HEK293 (cell line): ENCODE measurements around the gene PCDH8.

ENCODE experiments used
- CTCF ChIA-PET: fragments of 350-600 bp; formaldehyde crosslinking; extraction: SDS; loops from one replicate; lab custom pipeline; 2021; ENCODE audit warnings: antibody characterized with exemption; lab: Yijun Ruan, JAX
- POLR2A ChIA-PET: fragments of 300-600 bp; formaldehyde crosslinking; extraction: SDS; loops from one replicate; lab custom pipeline; 2020; ENCODE audit warnings: antibody characterized with exemption, inconsistent platforms; lab: Yijun Ruan, JAX
- H3K27ac ChIP-seq: fragments of 200-500 bp; sonication (Bioruptor generic); 2 replicates; pipeline ENCODE4 v1.5.1; 2014; ENCODE audit warnings: low read depth, low read length, control low read depth, inconsistent platforms; ENCODE audit errors: extremely low read depth
- H3K36me3 ChIP-seq, 2 experiments: fragments of 200-500 bp in 1 of 2; sonication (Bioruptor generic) in 1 of 2; 1 replicate in 1 of 2; 2 replicates in 1 of 2; pipeline ENCODE4 v1.5.1; 2014 to 2017; ENCODE audit warnings: inconsistent platforms in 2 of 2, low read length in 2 of 2; ENCODE audit not compliant: control insufficient read depth in 2 of 2, insufficient read depth in 1 of 2
- H3K4me1 ChIP-seq: fragments of 200-500 bp; sonication (Bioruptor generic); 2 replicates; pipeline ENCODE4 v1.5.1; 2014; ENCODE audit warnings: mild to moderate bottlenecking, low read length, inconsistent platforms; ENCODE audit not compliant: control insufficient read depth, insufficient read depth
- H3K4me3 ChIP-seq: 2 replicates; pipeline ENCODE4 v1.5.1; 2011; ENCODE audit warnings: low read depth, mild to moderate bottlenecking, control low read depth, low read length, moderate library complexity
- H3K9me3 ChIP-seq: fragments of 200-500 bp; sonication (Bioruptor generic); 2 replicates; pipeline ENCODE4 v1.5.1; 2014; ENCODE audit warnings: low read depth, low read length, inconsistent platforms; ENCODE audit not compliant: control insufficient read depth, insufficient read depth
- GLIS1 ChIP-seq: fragments of 450-650 bp; formaldehyde crosslinking; IDR thresholded peaks from 2 replicates; pipeline ENCODE4 v1.5.1; 2016; ENCODE audit warnings: missing biosample characterization, missing genetic modification characterization
- PATZ1 ChIP-seq: fragments of 450-650 bp; formaldehyde crosslinking; IDR thresholded peaks from 2 replicates; pipeline ENCODE4 v1.5.1; 2016; ENCODE audit warnings: missing biosample characterization, missing genetic modification characterization
- SCRT2 ChIP-seq: fragments of 450-650 bp; formaldehyde crosslinking; IDR thresholded peaks from 2 replicates; pipeline ENCODE4 v1.5.1; 2016; ENCODE audit warnings: missing biosample characterization, missing genetic modification characterization
- SP7 ChIP-seq: fragments of 450-650 bp; formaldehyde crosslinking; IDR thresholded peaks from 2 replicates; pipeline ENCODE4 v1.5.1; 2016; ENCODE audit warnings: missing biosample characterization, missing genetic modification characterization
- ZBTB26 ChIP-seq: fragments of 450-650 bp; formaldehyde crosslinking; optimal IDR thresholded peaks from 2 replicates; pipeline ENCODE3; 2016; ENCODE audit warnings: missing biosample characterization, mild to moderate bottlenecking, missing genetic modification characterization
- ZBTB8A ChIP-seq: fragments of 450-650 bp; formaldehyde crosslinking; IDR thresholded peaks from 2 replicates; pipeline ENCODE4 v1.5.1; 2016; ENCODE audit warnings: missing biosample characterization, missing genetic modification characterization
- ZFHX2 ChIP-seq: fragments of 450-650 bp; formaldehyde crosslinking; conservative IDR thresholded peaks from 2 replicates; pipeline ENCODE4 v1.5.1; 2016; ENCODE audit warnings: missing biosample characterization, missing genetic modification characterization
- ZFP69B ChIP-seq: fragments of 450-650 bp; formaldehyde crosslinking; IDR thresholded peaks from 2 replicates; pipeline ENCODE4 v1.5.1; 2016; ENCODE audit warnings: missing biosample characterization, missing genetic modification characterization
- ZNF146 ChIP-seq: fragments of 450-650 bp; formaldehyde crosslinking; IDR thresholded peaks from 2 replicates; pipeline ENCODE4 v1.5.1; 2016; ENCODE audit warnings: missing biosample characterization, missing genetic modification characterization
- ZNF18 ChIP-seq: fragments of 450-650 bp; formaldehyde crosslinking; IDR thresholded peaks from 2 replicates; pipeline ENCODE4 v1.5.1; 2016; ENCODE audit warnings: missing biosample characterization, missing genetic modification characterization
- ZNF2 ChIP-seq: fragments of 450-650 bp; formaldehyde crosslinking; IDR thresholded peaks from 2 replicates; pipeline ENCODE4 v1.5.1; 2016; ENCODE audit warnings: missing biosample characterization, missing genetic modification characterization
- ZNF23 ChIP-seq: fragments of 450-650 bp; formaldehyde crosslinking; IDR thresholded peaks from 2 replicates; pipeline ENCODE4 v1.5.1; 2016; ENCODE audit warnings: missing biosample characterization, missing genetic modification characterization, borderline replicate concordance
- ZNF311 ChIP-seq: fragments of 450-650 bp; formaldehyde crosslinking; IDR thresholded peaks from 2 replicates; pipeline ENCODE4 v1.5.1; 2017; ENCODE audit warnings: missing biosample characterization, missing genetic modification characterization, borderline replicate concordance
- ZNF335 ChIP-seq: fragments of 450-650 bp; formaldehyde crosslinking; conservative IDR thresholded peaks from 2 replicates; pipeline ENCODE4 v1.5.1; 2016; ENCODE audit warnings: missing biosample characterization, missing genetic modification characterization
- ZNF341 ChIP-seq: fragments of 450-650 bp; formaldehyde crosslinking; IDR thresholded peaks from 2 replicates; pipeline ENCODE4; 2016; ENCODE audit warnings: low read depth, missing biosample characterization, missing genetic modification characterization
- ZNF354C ChIP-seq: fragments of 450-650 bp; formaldehyde crosslinking; IDR thresholded peaks from 2 replicates; pipeline ENCODE4 v1.5.1; 2016; ENCODE audit warnings: missing biosample characterization, missing genetic modification characterization, low read depth, borderline replicate concordance
- ZNF394 ChIP-seq: fragments of 450-650 bp; formaldehyde crosslinking; IDR thresholded peaks from 2 replicates; pipeline ENCODE4 v1.5.1; 2016; ENCODE audit warnings: missing biosample characterization, missing genetic modification characterization, mild to moderate bottlenecking, moderate library complexity, borderline replicate concordance
- ZNF426 ChIP-seq: fragments of 450-650 bp; formaldehyde crosslinking; IDR thresholded peaks from 2 replicates; pipeline ENCODE4 v1.5.1; 2017; ENCODE audit warnings: missing biosample characterization, missing genetic modification characterization, mild to moderate bottlenecking, inconsistent platforms, moderate library complexity
- ZNF544 ChIP-seq: fragments of 450-650 bp; formaldehyde crosslinking; IDR thresholded peaks from 2 replicates; pipeline ENCODE4 v1.5.0; 2017; ENCODE audit warnings: missing biosample characterization, missing genetic modification characterization
- ZNF658 ChIP-seq: fragments of 450-650 bp; formaldehyde crosslinking; IDR thresholded peaks from 2 replicates; pipeline ENCODE4; 2016; ENCODE audit warnings: missing biosample characterization, missing genetic modification characterization
- ZNF76 ChIP-seq: fragments of 450-650 bp; formaldehyde crosslinking; IDR thresholded peaks from 2 replicates; pipeline ENCODE4; 2016; ENCODE audit warnings: low read depth, missing biosample characterization, missing genetic modification characterization, borderline replicate concordance
- ZNF837 ChIP-seq: fragments of 450-650 bp; formaldehyde crosslinking; IDR thresholded peaks from 2 replicates; pipeline ENCODE4 v1.5.1; 2016; ENCODE audit warnings: missing biosample characterization, missing genetic modification characterization
- ZSCAN30 ChIP-seq: fragments of 450-650 bp; IDR thresholded peaks from 2 replicates; pipeline ENCODE4 v1.5.1; 2018; ENCODE audit warnings: missing biosample characterization, mild to moderate bottlenecking, missing genetic modification characterization, moderate library complexity
- TF ChIP-seq, protein P1 (sequence below): fragments of 450-650 bp; formaldehyde crosslinking; conservative IDR thresholded peaks from 2 replicates; pipeline ENCODE4 v1.5.1; 2016; ENCODE audit warnings: low read depth, missing biosample characterization, missing genetic modification characterization
- TF ChIP-seq, protein P2 (sequence below): fragments of 450-650 bp; formaldehyde crosslinking; IDR thresholded peaks from 2 replicates; pipeline ENCODE4 v1.5.1; 2017; ENCODE audit warnings: missing biosample characterization, mild to moderate bottlenecking, missing genetic modification characterization, moderate library complexity
- TF ChIP-seq, protein P3 (sequence below): fragments of 450-650 bp; formaldehyde crosslinking; IDR thresholded peaks from 2 replicates; pipeline ENCODE4 v1.5.1; 2017; ENCODE audit warnings: missing biosample characterization, missing genetic modification characterization

Gene PCDH8

GRCh38 chr13:52850396-52851136, 2.1 kb upstream of the PCDH8 start:
- Histone ChIP-seq H3K4me3 (peak overlapping the region; percentile 28), H3K4me1 (no peaks in the 10 kb centered on the region), H3K9me3 (no peaks in the 10 kb centered on the region), H3K36me3 (no peaks in the 10 kb centered on the region), H3K27ac (no peak overlapping the region)
- ChIA-PET CTCF (interaction anchor here (0.6 to 0.9 kb wide), 2 partner anchors 51 to 241 kb away, joined by 3 read pairs; no protein-coding TSS in a partner anchor), POLR2A (no interaction called here)
- TF ChIP-seq ZNF18 (tag by site-specific recombination) (no peak), ZNF658 (tag by site-specific recombination) (no peak), ZNF146 (tag by site-specific recombination) (no peak), ZNF2 (no peak), SP7 (tag by site-specific recombination) (peak; percentile 49; the same call in 1 of the 2 replicates), ZNF23 (tag by site-specific recombination) (no peak), ZNF394 (no peak), GLIS1 (tag by site-specific recombination) (peak; percentile 42), ZBTB26 (tag by site-specific recombination) (peak; percentile 41), ZNF335 (tag by site-specific recombination) (peak; percentile 45), ZNF76 (tag by site-specific recombination) (peak; percentile 24; the same call in 1 of the 2 replicates), ZNF341 (tag by site-specific recombination) (0 out of 2 replicates have a peak, but pooled peaks have one; percentile 22), ZNF837 (tag by site-specific recombination) (no peak), ZFHX2 (peak; percentile 33), ZNF354C (no peak), SCRT2 (tag by site-specific recombination) (no peak), ZBTB8A (tag by site-specific recombination) (peak; percentile 11; the same call in 1 of the 2 replicates), ZSCAN30 (tag by site-specific recombination) (no peak), PATZ1 (tag by site-specific recombination) (peak; percentile 65; the same call in 1 of the 2 replicates), ZNF426 (no peak), ZFP69B (tag by site-specific recombination) (peak; percentile 26; the same call in 1 of the 2 replicates), ZNF544 (tag by site-specific recombination) (no peak), ZNF311 (tag by site-specific recombination) (no peak)
- TF ChIP-seq, protein P1, sequence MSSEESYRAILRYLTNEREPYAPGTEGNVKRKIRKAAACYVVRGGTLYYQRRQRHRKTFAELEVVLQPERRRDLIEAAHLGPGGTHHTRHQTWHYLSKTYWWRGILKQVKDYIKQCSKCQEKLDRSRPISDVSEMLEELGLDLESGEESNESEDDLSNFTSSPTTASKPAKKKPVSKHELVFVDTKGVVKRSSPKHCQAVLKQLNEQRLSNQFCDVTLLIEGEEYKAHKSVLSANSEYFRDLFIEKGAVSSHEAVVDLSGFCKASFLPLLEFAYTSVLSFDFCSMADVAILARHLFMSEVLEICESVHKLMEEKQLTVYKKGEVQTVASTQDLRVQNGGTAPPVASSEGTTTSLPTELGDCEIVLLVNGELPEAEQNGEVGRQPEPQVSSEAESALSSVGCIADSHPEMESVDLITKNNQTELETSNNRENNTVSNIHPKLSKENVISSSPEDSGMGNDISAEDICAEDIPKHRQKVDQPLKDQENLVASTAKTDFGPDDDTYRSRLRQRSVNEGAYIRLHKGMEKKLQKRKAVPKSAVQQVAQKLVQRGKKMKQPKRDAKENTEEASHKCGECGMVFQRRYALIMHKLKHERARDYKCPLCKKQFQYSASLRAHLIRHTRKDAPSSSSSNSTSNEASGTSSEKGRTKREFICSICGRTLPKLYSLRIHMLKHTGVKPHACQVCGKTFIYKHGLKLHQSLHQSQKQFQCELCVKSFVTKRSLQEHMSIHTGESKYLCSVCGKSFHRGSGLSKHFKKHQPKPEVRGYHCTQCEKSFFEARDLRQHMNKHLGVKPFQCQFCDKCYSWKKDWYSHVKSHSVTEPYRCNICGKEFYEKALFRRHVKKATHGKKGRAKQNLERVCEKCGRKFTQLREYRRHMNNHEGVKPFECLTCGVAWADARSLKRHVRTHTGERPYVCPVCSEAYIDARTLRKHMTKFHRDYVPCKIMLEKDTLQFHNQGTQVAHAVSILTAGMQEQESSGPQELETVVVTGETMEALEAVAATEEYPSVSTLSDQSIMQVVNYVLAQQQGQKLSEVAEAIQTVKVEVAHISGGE = peak; percentile 62
- TF ChIP-seq, protein P2, sequence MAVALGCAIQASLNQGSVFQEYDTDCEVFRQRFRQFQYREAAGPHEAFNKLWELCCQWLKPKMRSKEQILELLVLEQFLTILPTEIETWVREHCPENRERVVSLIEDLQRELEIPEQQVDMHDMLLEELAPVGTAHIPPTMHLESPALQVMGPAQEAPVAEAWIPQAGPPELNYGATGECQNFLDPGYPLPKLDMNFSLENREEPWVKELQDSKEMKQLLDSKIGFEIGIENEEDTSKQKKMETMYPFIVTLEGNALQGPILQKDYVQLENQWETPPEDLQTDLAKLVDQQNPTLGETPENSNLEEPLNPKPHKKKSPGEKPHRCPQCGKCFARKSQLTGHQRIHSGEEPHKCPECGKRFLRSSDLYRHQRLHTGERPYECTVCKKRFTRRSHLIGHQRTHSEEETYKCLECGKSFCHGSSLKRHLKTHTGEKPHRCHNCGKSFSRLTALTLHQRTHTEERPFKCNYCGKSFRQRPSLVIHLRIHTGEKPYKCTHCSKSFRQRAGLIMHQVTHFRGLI (tag by site-specific recombination) = peak; percentile 35; the same call in 1 of the 2 replicates
- TF ChIP-seq, protein P3, sequence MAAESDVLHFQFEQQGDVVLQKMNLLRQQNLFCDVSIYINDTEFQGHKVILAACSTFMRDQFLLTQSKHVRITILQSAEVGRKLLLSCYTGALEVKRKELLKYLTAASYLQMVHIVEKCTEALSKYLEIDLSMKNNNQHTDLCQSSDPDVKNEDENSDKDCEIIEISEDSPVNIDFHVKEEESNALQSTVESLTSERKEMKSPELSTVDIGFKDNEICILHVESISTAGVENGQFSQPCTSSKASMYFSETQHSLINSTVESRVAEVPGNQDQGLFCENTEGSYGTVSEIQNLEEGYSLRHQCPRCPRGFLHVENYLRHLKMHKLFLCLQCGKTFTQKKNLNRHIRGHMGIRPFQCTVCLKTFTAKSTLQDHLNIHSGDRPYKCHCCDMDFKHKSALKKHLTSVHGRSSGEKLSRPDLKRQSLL (tag by site-specific recombination) = no peak
